ENCODE data around the gene SCRN2. TPM values are rescaled to one million over a fixed set of nuclear protein-coding genes. Genes with fewer than 3 reads are reported as not detected.

SCRN2 gene
- total RNA-seq, 1 donor from 2014 or later, result 25.4 TPM

DNA sequence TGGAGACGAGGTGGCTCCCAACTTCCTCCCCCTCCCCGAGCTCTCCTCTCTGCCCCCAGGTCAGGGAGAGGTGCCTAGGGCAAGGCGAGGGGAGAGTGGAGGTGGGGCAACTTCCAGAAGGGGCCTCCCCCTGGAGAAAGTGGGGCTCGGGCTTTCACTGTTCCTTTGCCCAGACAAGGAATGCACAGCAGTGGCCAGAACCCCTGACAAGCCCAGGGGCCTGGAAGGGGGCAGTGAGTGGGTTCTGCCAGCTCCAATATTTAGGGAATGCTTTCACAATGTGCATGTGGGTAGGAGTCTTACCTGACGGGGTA is 43.3 kb upstream of the SCRN2 start:
- Mint-ChIP-seq H3K27ac (ENCODE audit: unreplicated experiment) (no peak overlapping the region), H3K27me3 (ENCODE audit: unreplicated experiment) (peaks cover 3% of the 10 kb centered on the region), H3K36me3 (ENCODE audit: unreplicated experiment) (no peaks in the 10 kb centered on the region), H3K4me1 (ENCODE audit: unreplicated experiment) (peaks cover 2% of the 10 kb centered on the region), H3K9me3 (ENCODE audit: unreplicated experiment) (no peaks in the 10 kb centered on the region), H3K4me3 (ENCODE audit: unreplicated experiment) (no peak overlapping the region)
- TF ChIP-seq, protein P1, sequence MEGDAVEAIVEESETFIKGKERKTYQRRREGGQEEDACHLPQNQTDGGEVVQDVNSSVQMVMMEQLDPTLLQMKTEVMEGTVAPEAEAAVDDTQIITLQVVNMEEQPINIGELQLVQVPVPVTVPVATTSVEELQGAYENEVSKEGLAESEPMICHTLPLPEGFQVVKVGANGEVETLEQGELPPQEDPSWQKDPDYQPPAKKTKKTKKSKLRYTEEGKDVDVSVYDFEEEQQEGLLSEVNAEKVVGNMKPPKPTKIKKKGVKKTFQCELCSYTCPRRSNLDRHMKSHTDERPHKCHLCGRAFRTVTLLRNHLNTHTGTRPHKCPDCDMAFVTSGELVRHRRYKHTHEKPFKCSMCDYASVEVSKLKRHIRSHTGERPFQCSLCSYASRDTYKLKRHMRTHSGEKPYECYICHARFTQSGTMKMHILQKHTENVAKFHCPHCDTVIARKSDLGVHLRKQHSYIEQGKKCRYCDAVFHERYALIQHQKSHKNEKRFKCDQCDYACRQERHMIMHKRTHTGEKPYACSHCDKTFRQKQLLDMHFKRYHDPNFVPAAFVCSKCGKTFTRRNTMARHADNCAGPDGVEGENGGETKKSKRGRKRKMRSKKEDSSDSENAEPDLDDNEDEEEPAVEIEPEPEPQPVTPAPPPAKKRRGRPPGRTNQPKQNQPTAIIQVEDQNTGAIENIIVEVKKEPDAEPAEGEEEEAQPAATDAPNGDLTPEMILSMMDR (IDR thresholded peaks at IDR 0.05), result no peak
- DNase-seq (ENCODE audit: extremely low spot score, unreplicated experiment), result no peak

DNA sequence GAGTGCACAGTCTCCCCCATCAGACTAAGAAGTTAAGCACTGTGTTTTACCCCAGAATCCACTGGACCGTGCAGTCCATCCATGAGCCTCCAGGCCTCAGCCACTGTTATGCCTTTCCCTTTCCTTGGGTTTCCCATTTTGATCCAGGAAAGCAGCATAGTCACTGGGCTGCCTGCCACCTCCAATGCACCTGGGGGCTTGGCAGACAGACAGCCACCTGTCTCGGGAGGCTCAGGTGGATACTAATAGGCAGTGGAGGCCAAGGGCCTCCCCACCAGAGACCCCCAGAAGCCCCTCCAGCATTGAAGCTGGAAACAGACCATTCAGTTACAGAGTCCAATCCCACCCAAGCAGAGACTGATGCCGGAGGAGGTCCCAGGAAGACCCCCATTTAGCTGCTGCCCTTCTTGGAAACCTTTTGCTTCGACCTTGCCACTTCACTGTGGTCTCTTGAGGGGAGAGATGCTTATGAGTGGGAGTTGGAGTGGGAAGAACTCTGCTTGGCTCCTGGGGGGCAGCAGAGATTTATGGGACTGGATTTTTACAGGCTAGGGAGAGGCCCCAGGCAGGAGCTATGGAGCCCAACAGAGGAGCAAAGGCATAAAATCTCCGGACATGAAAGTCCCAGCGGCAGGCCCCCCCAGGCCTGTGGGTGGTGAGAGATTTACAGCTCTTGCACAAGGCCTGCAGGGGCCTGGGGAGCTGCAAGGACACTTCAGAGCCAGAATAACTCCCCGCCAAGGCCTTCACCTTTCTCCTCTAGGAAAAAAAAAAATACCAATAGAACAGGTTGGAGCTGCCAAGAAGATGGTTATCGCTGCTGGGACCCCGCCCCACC is 42.7 kb upstream of the SCRN2 start:
- H3K9me3 Mint-ChIP-seq (ENCODE audit: unreplicated experiment), result no peaks in the 10 kb centered on the region
- DNase-seq (ENCODE audit: extremely low spot score, unreplicated experiment), result no peak
- no peak overlapping the region for H3K4me3 Mint-ChIP-seq (ENCODE audit: unreplicated experiment)
- H3K27me3 Mint-ChIP-seq (ENCODE audit: unreplicated experiment), result peaks cover 6% of the 10 kb centered on the region
- H3K36me3 Mint-ChIP-seq (ENCODE audit: unreplicated experiment), result no peaks in the 10 kb centered on the region
- peaks cover 2% of the 10 kb centered on the region for H3K4me1 Mint-ChIP-seq (ENCODE audit: unreplicated experiment)
- TF ChIP-seq, protein P1 (IDR thresholded peaks at IDR 0.05), result no peak
- H3K27ac Mint-ChIP-seq (ENCODE audit: unreplicated experiment), result no peak overlapping the region

DNA sequence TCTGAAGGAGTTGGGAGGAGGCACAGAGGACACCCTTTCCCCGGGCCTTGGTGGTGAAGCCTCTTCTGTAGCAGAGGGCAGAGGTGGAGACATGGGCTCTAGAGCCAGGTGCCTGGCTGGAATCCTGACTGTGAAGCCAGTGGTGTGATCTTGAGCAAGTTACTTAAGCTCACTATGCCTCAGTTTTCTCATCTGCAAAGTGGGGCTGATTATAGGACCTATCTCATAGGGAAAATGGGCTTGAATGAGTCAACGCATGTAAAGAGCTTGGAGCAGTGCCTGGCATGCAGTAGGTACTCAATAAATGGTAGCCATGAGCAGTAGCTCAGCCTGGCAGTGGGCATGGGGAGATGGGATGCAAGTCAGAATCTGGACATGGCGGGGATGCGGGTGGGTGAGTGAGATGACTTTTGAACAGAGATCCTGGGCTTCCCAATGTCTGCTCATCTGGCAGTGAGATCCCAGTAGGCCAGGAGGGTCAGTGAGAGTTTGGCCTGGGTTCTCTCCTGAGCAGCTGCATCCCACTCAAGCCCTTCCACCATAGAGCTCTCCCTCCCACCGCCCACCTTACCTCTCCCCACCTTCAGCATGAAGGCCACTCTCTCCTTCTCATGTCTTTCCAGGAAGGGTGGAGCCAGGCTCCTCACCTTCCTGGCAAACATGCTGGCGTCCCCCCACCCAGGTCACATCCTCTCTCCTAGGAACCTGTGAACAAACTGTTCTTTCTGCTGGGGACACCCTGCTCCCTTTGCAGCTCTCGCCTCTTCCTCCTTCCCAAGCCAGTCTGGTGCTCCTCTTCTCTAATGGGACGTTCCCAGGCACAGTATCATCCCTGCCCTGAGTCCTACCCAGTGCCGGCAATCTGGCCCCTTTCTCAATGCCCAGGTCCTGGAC is 41.9 kb upstream of the SCRN2 start:
- no peak overlapping the region for H3K4me3 Mint-ChIP-seq (ENCODE audit: unreplicated experiment)
- no peak for DNase-seq (ENCODE audit: extremely low spot score, unreplicated experiment)
- no peak overlapping the region for H3K27ac Mint-ChIP-seq (ENCODE audit: unreplicated experiment)
- H3K4me1 Mint-ChIP-seq (ENCODE audit: unreplicated experiment), result peaks cover 5% of the 10 kb centered on the region
- peaks cover 10% of the 10 kb centered on the region for H3K27me3 Mint-ChIP-seq (ENCODE audit: unreplicated experiment)
- TF ChIP-seq, protein P1 (IDR thresholded peaks at IDR 0.05), result no peak
- no peaks in the 10 kb centered on the region for H3K36me3 Mint-ChIP-seq (ENCODE audit: unreplicated experiment)
- no peaks in the 10 kb centered on the region for H3K9me3 Mint-ChIP-seq (ENCODE audit: unreplicated experiment)

DNA sequence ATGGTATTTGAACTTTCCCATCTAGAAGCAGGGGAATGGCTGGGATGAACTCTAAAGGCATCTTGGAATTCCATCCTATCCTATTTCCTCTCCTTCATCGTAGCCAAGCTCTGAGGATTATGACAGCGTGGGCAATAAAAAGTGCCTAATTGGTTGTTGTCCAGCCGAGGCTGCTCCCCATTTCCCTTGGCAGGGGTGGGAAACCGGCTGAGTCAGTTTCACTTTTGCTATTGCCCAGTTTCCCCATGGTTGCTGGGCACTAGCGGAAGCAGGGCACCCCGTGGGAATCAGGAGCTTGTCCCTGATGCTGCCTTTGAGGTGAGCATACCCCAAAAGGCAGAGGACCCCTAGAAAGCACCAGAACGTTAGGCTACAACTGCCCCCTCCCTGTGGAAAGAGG is 41.2 kb upstream of the SCRN2 start:
- no peak overlapping the region for H3K4me3 Mint-ChIP-seq (ENCODE audit: unreplicated experiment)
- TF ChIP-seq, protein P1 (IDR thresholded peaks at IDR 0.05), result no peak
- H3K4me1 Mint-ChIP-seq (ENCODE audit: unreplicated experiment), result peaks cover 12% of the 10 kb centered on the region
- H3K27me3 Mint-ChIP-seq (ENCODE audit: unreplicated experiment), result peaks cover 10% of the 10 kb centered on the region
- no peak for DNase-seq (ENCODE audit: extremely low spot score, unreplicated experiment)
- H3K27ac Mint-ChIP-seq (ENCODE audit: unreplicated experiment), result no peak overlapping the region
- no peaks in the 10 kb centered on the region for H3K36me3 Mint-ChIP-seq (ENCODE audit: unreplicated experiment)
- no peaks in the 10 kb centered on the region for H3K9me3 Mint-ChIP-seq (ENCODE audit: unreplicated experiment)

All from osteocyte (in vitro differentiated cells).